NCI-H1092 (cell line): ENCODE data around the gene ZFYVE28.

ENCODE experiments used
- DNase-seq: peaks from one replicate; lab custom pipeline; 2025; lab: John Stamatoyannopoulos, UW

Gene ZFYVE28

DNA sequence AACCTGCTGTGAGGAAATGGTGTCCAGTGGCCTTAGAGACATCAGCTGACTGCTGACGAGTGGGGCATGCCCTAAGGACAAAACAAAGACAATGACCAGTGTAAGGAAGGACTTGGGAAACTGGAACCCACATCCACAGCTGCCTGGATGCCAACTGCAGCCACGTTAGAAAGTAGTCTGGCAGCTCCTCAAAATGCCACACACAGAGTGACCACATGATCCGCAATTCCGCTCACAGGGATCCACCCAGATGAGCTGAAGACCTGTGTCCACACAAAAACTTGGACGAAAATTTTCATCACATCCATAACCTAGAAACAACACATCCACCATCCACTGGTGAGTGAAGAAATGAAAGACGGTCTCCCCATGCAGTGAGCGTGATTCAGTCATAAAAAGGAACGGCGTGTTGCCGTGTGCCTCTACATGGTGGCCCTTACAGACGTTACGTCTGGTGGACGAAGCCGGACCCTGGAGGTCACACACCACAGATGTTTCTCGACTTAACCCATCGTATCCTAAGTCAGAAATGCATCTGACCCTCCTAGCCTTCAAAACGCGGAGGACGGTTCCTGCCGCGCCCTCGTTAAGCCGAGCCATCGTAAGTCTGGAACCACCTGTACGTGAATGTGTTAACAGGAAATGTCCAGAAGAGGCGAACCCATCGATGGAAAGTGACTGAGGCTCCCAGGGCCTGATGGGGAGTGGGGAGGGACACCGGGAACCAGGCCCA lies 115.9 kb downstream of the ZFYVE28 start:
- DNase-seq: no peak

DNA sequence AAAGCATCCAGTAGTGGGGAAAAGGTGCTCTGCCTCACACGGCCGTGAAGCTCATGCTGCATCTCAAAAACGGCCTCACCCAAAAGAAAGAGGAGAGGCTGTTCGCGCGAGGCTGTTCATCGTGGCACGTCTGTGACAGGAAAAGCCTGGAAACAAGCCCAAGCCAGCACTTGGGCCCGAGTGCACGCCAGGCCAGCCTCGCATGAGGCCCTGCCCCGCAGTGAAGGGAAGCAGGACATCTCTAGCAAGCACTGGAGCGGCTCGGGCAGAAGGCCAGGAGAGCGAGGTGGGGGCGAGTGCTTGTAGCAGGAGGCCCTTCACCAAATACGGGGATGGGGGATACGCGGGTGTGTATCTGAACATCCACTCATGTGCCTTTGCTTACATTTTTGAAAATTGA lies 116.6 kb downstream of the ZFYVE28 start:
- no peak for DNase-seq

DNA sequence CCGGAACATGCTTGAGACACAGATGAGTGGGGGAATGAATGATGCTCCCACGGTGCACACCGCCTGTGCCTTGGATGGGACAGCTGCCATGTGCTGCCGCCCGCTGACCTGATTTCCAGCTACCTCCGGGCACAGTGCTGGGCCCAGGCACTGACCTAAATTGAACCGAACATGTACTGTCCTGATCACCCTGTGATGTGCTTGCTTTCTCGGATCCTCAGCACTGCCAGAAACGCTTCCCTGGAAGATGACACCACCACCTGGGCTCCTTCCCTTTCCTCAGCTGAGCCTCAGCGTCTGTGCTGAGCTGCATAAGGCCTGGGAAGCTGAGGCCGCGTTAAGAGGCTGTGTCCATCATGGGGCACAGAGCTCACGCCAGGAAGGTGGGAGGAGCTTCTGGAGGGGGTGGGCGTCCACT lies 117.2 kb downstream of the ZFYVE28 start:
- no peak for DNase-seq

DNA sequence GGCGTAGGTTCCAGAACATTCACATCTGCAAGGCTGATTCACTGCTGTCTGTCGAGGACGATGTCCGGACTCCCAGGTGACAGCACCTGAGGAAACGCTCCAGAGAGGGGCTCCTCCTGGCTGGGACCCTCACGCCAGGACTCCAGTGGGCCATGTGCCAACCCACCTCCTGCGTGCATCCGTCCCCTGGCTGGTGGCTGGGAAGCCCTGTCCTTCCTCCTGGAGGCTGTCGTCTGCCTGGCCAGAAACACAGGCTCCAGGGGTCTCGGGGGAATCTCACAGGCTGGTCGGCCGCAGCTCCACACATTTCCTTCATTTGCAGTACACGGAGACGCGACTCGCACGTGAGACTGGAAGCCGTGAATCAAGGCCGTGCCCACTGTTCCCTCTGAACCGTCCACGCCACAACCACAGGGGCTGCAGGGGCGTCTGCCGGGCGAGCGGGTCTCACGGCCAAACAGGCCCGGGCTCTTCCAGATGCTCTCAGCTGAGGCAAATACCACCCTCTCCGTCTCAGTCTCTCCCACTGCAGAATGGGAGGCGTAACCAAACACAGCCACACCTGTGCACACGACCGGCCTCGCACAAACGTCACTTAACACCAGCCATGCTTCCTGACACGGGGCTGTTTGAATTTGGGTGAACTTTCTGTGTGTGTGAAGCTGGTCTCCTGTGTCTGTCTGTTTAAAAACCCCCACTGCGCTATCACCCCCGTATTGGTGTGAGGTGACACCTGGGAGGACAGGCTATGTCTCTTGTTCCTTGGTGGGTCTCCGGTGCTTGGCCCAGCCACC lies 117.8 kb downstream of the ZFYVE28 start:
- no peak for DNase-seq

DNA sequence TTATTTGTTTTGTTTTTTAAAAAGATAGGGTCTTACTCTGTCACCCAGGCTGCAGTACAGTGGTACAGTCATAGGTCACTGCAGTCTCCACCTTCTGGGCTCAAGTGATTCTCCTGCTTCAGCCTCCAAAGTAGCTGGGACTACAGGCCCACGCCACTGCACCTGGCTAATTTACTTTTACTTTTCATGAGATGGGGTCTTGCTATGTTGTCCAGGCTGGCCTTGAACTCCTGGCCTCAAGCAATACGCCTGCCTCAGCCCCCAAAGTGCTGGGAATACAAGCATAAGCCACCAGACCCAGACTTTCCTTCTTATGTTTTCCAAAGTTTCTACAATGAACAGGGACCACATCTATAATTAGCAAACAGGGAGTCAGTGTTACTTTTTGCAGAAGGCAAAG lies 118.7 kb downstream of the ZFYVE28 start:
- no peak for DNase-seq

DNA sequence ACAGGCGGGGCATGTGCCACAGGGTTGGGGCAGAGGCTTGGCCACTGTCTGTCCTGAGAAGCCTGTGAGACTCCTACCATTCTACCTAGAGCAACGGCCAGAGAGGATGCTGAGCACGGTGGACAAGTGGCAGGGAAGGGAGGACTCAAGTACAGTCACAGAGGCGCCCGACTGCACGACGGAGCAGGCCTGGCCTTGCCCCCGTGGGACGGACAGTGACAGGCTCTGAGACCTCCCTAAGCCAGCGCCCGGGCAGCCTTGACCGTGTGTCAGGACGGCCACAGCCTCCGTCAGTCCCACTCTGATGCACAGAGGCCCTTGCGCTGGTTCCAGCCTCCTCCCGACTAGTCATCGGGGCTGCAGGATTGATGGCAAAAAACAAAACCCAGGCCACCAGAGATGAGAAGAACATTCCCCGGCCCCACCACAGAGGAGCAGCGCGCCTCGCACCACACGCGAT lies 119.9 kb downstream of the ZFYVE28 start:
- DNase-seq: no peak

DNA sequence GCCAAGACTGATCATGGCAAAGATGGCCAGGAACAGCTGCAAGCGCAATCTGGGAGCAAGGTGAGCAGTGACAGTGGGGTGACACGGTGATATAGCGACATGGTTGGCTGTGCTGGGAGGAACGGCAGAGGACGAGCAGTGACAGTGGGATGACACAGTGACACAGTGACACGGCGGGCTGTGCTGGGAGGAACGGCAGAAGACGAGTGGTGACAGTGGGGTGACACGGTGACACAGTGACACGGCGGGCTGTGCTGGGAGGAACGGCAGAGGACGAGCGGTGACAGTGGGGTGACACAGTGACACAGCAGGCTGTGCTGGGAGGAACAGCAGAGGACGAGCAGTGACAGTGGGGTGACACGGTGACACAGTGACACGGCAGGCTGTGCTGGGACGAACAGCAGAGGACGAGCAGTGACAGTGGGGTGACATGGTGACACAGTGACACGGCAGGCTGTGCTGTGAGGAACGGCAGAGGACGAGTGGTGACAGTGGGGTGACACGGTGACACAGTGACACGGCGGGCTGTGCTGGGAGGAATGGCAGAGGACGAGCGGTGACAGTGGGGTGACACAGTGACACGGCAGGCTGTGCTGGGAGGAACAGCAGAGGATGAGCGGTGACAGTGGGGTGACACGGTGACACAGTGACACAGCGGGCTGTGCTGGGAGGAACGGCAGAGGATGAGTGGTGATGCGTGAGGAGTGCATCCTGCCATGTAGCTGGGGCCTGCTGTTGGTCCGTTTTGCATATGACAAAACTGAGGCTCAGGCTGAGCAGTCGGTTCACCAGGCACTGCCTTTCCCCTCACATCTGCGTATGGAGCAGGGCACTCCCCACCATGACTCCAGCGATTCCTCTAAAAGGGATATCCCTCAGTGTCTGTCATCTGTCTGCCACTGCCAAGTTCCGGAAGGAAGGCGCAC lies 120.6 kb downstream of the ZFYVE28 start:
- DNase-seq: no peak

DNA sequence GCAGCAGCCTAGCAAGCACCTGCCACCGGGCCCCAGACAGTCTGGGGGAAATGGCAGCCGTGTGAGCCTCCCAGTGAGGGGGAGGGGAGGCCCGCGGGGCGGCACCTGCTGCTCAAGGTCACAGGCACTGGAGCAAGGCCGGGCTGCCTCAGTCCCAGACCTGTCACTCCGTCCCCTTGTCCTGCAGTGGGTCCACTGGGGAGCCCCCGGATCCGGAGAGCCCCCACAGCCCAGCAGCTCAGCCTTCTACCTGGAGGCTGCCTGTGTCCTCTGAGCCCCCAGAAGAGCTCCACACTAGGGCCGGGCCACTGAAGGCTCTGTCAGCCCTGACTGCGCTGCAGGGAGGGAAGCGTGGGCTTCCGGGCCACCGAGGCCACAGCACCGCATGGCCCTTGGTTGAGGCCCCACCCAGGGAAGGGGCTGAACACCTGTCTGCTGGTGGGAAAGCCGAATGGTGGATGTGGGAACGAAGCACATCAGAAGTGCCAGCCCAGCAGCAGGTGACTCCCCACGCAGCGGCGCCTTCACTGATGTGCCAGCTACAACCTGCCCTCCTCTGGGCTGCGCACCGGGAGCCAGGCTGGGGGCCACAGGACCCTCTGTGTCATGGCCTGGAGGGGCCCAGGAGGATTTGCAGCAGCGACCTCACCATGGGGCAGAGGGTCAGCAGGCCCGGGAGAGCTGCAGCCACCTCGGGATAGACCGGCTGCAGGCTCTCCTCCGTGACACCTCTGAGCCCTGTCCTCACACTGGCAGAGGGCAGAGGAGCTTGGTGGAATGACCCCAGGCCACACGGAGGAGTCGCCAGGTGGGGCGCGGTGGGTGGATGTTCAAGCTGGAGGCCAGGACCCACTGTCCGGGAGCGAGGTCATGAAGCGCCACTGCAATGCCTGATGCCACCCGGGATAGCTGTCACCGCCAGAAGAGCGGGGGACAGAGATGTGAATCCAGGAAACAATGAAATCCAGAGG lies 121.5 kb downstream of the ZFYVE28 start:
- no peak for DNase-seq

DNA sequence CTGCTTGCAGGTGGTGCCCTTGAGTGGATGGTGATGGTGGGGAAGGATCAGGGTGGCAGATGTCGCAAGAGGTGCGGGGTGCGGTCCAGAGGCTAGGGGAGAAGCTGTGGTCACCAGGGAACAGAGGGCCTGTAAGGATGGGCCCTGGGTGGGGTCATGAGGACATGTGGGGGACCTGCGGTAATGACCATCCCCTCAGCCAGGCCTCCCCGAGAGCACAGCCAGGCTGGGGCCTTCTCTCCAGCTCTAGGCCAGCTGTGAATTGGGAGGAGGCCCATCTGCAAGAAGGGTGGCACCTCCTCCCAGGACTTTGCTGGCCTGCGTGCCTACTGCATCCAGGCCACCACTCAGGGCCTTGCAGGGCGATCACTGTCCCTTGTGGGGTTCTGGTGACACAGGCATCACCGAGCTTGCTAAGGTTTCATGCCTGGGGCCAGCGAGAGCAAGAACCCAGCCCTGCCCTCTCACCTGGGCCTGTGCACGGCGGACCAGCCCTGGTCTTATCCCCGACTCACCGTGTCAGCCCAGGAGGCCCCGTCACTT lies 122.5 kb downstream of the ZFYVE28 start:
- no peak for DNase-seq

DNA sequence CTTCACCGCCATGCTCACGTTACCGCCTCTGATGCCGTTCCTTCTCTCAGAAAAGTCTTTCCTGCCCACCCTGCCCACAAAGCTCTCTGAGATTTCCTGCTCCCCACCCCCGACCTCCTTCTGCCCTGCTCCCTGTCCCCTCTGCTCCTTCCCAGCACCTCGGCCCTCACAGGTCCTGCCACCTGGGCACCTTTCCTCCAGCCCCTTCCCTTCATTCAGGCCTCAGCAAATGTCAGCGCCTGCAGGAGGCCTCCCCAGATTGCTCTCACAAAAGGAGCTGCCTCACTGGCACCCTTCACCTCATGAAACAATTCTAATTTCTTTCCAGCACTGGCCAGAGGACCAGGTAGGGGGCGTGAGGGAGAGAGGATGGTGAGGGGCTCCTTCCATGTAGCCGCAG lies 122.9 kb downstream of the ZFYVE28 start:
- DNase-seq: no peak

DNA sequence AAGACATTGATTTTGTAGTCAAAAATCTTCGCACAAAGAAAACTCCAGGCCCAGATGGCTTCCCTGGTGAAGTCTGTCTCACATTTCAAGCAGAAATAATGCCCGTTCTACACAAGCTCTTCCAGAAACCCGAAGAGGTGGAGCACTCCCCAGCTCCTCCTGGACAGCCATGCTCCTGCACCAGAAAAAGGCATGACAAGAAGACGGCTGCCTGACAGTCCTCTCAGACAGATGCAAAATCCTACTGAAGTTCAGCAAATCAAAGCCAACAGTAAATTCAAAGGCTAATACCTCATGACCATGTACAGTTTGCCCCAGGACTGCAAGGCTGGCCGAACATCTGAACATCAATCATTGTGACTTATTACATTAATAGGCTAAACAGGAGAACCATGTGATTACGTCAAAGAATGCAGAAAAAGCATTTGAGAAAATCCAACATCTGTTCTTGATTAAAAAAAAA lies 125.8 kb downstream of the ZFYVE28 start:
- no peak for DNase-seq

DNA sequence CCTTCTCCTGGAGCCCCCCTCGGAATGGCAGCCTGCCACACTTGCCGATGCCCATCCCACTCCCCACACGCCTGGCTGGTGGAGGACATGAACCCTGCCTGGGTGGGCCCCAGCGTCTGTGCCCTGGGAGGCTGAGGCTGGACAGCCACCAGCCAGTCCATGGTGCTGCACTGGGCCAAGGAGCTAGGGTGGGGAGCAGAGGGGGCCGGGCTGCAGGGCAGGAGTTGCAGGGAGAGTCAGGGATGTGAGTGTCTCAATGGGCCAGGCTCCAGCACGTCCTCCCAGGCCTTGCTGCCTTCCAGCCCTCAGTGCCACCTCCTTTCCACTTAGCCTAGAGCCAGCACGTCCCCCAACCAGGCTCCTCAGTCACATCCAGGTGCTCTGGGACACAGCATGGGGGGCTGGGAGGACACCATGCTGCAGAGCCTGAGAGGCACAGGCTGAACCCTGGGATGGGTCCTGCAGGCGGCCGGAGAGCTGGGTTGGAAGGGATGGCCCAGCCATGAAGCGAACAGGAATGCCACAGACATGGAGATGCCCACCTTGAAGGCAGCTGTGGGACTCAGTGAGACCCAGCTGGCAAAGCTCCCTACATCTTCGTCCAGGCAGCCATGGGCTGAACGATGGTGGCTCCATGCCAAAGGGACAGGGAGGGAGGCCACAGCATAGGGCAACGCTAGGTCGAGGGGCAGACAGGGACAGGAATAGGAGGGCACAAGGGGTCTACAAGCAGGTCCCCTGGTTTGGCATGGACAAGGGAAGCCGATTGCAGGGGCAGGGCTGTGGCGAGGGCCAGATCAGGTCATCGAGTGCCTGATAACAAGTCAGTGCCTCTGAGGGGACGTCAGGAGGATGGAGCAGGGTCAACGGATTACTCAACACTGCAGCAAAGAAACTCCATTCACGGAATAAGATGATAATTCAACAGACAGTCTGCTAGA lies 126.5 kb downstream of the ZFYVE28 start:
- DNase-seq: no peak

DNA sequence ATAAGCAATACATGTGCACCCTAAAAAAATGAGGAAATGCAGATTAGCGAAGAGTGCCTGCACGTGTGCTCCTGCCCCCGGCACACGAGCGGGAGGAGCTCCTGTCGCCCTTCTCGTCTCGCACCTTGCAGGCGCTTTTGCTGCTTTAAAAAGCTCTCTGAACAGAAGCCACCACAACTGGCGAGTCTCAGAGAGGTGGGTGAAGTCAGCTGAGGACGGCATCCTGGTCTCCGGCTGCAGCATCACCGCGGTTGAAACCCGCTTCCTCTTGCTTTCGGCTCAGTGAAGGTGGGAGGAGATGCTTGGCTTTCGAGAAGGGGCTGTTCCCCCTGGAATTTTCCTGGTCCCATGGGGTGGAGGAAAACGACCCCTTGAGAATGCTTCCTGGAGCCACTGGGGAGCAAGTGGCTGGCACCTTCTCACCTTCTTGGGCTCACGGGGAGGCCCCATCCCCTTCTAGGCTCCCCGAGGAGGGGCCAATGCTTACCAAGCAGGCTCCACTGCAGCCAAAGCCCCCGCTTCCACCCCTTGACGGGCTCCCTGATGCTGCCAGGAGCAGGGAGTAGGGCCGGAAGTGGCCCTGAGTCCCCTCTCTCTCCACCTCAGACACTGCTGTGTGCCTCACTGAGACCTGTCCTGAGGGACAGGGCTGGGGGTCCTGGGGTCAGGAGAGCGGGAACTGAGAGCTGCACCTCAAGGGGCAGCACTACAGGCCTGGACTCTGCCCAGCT lies 127.3 kb downstream of the ZFYVE28 start:
- DNase-seq: no peak

DNA sequence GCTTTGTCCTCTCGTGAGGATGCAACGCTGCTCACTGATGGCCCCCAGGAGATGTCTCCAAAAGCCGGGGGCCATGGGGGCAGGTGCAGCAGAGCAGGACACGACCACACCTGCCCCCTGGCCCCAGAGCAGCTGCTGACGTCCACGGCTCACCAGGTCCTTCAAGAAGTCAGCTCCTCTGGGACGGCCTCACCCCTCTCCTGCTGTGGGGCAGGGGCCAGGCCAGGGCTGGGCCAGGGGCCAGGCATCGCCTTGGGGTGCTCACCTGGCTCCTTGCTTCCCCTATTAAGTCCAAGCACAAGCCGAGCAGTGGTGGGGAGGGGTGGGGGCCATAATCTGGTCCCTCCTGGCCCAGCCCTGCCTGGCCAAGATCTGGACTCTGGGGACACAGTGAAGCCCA lies 128.0 kb downstream of the ZFYVE28 start:
- DNase-seq: no peak

DNA sequence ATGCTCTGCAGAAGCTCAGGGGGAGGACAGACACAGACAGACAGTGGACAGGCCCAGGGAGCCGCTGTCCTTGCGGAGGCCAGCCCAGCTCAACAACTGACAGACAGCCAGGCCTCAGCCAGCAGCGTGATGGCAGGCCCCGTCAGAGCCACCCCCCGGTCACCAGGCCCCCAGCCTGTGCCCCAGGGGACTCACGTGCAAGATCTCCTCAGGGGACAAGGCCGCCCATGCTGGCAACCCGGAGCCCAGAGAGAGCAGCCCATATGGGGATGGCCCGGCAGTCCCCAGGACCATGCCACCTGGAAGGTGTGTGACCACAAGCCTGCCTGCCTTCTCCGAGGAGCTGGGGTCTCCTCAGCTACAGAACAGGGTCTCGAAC lies 128.5 kb downstream of the ZFYVE28 start:
- DNase-seq: no peak

DNA sequence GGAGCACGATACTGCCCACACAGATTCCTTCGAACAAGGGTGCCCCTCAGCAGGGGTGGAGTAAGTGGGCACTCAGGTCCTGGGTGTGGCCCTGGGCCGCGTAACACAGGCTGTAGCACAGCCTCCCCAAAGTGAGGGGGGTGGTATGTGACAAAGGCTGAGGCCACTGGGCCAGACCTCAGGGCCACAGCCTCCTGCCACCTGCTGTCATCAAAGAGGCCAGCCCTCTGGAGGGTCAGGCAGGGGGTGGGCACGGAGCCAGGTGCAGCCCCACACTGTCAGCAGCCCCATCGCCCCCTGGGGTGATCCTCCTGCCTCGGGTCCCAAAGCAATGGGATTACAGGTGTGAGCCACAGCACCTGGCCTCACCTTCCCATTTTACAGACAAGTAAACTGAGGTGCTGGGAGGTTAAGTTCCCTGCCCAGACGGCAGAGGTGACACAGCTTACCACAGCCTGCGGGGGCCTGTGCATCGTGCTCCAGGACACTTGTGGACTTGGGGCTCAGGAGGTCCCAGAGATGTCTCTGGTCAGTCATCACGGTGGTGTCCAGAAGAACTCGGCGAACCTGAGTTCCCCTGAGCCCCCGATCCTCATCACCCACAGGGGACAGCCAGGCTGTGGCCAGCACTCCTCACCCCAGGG lies 129.0 kb downstream of the ZFYVE28 start:
- DNase-seq: no peak

DNA sequence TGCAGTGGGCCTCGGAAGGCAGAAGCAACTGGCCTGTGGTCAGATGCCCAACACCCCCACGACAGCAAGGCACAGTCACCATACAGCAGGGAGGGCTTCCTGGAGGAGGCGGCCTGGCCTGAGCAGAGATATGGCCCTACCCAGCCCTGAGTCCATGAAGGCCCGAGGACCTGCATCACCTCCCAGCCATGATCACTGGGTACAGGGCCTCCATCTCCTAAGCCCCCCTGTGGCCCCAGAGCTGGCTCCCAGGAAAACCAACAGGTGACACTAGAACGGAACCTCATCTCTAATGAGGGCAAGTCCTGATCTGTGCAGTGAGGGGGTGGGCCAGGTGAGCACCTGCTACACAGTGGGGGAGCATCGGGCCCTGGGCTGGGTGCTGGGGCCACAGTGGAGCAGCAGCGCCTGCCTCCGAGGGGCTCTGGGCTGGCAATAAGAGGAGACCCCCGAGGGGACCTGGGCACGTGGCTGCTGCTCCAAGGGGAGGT lies 130.3 kb downstream of the ZFYVE28 start:
- no peak for DNase-seq

DNA sequence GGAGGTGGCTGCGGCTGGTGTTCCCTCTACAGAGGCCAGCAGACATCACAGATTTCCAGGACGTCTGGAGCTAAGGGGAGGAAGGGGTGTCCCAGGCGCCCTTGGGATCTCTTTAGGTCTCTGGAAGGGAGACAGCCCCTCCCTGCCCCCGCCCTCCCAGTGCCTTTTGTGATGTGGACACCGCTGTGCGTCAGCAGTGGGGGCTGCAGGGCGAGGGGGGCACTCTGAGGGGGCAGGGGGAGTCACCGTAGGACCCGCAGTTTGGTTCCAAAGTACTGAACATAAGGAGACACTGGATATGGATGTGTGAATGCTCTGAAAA lies 130.9 kb downstream of the ZFYVE28 start:
- no peak for DNase-seq
